GM19035 (cell line): Measurements from ENCODE around the gene RAPGEF1.
"Not testable (repeated sequence)": the region's sequence is repeated elsewhere in the genome, so short reads cannot be mapped to it uniquely, and the experiment has no call there.

Experiments used
- ATAC-seq: cut with Tn5 transposase; IDR thresholded peaks from one replicate; pipeline ENCODE4 v1.9.1; 2021; ENCODE audit not compliant: unreplicated experiment

The RAPGEF1 gene

GRCh38 chr9:131728961-131729360 is 10.9 kb downstream of the RAPGEF1 start:
- ATAC-seq = no peak

- no peak for ATAC-seq
Measured at GRCh38 chr9:131728546-131728910, 11.3 kb downstream of the RAPGEF1 start.

- ATAC-seq = no peak
Measured at GRCh38 chr9:131727795-131728545, 11.9 kb downstream of the RAPGEF1 start.

- ATAC-seq = no peak
Measured at GRCh38 chr9:131727184-131727759, 12.6 kb downstream of the RAPGEF1 start.

- ATAC-seq = no peak
Measured at GRCh38 chr9:131724683-131725082, 15.2 kb downstream of the RAPGEF1 start.

- no peak for ATAC-seq
Measured at GRCh38 chr9:131723632-131724031, 16.2 kb downstream of the RAPGEF1 start.

GRCh38 chr9:131722255-131722654 is 17.6 kb downstream of the RAPGEF1 start:
- ATAC-seq = no peak

- no peak for ATAC-seq
Measured at GRCh38 chr9:131721076-131721475, 18.8 kb downstream of the RAPGEF1 start.

GRCh38 chr9:131720330-131720729 is 19.5 kb downstream of the RAPGEF1 start:
- no peak for ATAC-seq

- no peak for ATAC-seq
Measured at GRCh38 chr9:131719262-131719908, 20.5 kb downstream of the RAPGEF1 start.

GRCh38 chr9:131717719-131718460 is 22.0 kb downstream of the RAPGEF1 start:
- no peak for ATAC-seq

GRCh38 chr9:131715906-131716305 is 24.0 kb downstream of the RAPGEF1 start:
- ATAC-seq = no peak

GRCh38 chr9:131714821-131715220 is 25.1 kb downstream of the RAPGEF1 start:
- ATAC-seq = no peak

- no peak for ATAC-seq
Measured at GRCh38 chr9:131714161-131714646, 25.7 kb downstream of the RAPGEF1 start.

GRCh38 chr9:131713016-131713415 is 26.9 kb downstream of the RAPGEF1 start:
- no peak for ATAC-seq

GRCh38 chr9:131712151-131712716 is 27.6 kb downstream of the RAPGEF1 start:
- no peak for ATAC-seq

- peak; percentile 57 for ATAC-seq
Measured at GRCh38 chr9:131709771-131710431, 30.0 kb downstream of the RAPGEF1 start.

- ATAC-seq = not testable (repeated sequence)
Measured at GRCh38 chr9:131709010-131709770, 30.7 kb downstream of the RAPGEF1 start.

GRCh38 chr9:131708226-131709002 is 31.5 kb downstream of the RAPGEF1 start:
- no peak for ATAC-seq
